Stimulated activated CD4-positive, alpha-beta T cell treated with anti-CD3 and anti-CD28 coated beads, Interleukin-15, amount 100 ng/mL, for 48 hours (primary cell): ENCODE measurements around the gene ITK.

Experiments used
- DNase-seq, 2 donors: peaks; one replicate each; pipeline ENCODE4 v3.0.0-alpha.2; 2020; ENCODE audit warnings: low read depth in 2 of 2

Gene ITK

GRCh38 chr5:157279605-157280239, 99.1 kb downstream of the ITK start:
- DNase-seq: no peak

- no peak for DNase-seq
Measured at GRCh38 chr5:157280927-157281326, 100.3 kb downstream of the ITK start.

GRCh38 chr5:157282150-157282549, 101.5 kb downstream of the ITK start:
- DNase-seq: no peak

GRCh38 chr5:157283434-157283833, 102.8 kb downstream of the ITK start:
- DNase-seq: no peak

GRCh38 chr5:157284458-157285212, 104.0 kb downstream of the ITK start:
- no peak for DNase-seq

- DNase-seq: no peak
Measured at GRCh38 chr5:157285310-157286035, 104.8 kb downstream of the ITK start.

GRCh38 chr5:157286761-157287211, 106.1 kb downstream of the ITK start:
- DNase-seq: no peak

GRCh38 chr5:157288405-157289163, 107.9 kb downstream of the ITK start:
- DNase-seq: no peak

GRCh38 chr5:157289164-157289819, 108.7 kb downstream of the ITK start:
- DNase-seq: no peak

GRCh38 chr5:157290156-157290980, 109.7 kb downstream of the ITK start:
- no peak for DNase-seq

- peak in 1 of 2 donors; percentile 39 for DNase-seq
Measured at GRCh38 chr5:157290981-157291711, 110.5 kb downstream of the ITK start.

GRCh38 chr5:157292599-157292998, 112.0 kb downstream of the ITK start:
- no peak for DNase-seq

GRCh38 chr5:157294407-157295091, 113.9 kb downstream of the ITK start:
- DNase-seq: no peak

- DNase-seq: no peak
Measured at GRCh38 chr5:157295247-157295646, 114.6 kb downstream of the ITK start.

- DNase-seq: no peak
Measured at GRCh38 chr5:157300564-157300963, 119.9 kb downstream of the ITK start.

- DNase-seq: no peak
Measured at GRCh38 chr5:157301066-157301465, 120.4 kb downstream of the ITK start.

GRCh38 chr5:157303023-157303422, 122.4 kb downstream of the ITK start:
- no peak for DNase-seq

- peak; percentile 25 to 44 for DNase-seq
Measured at GRCh38 chr5:157303667-157304327, 123.2 kb downstream of the ITK start.
